H9 (cell line): ENCODE results near the gene SCUBE2. TPM values are rescaled to one million over a fixed set of nuclear protein-coding genes. Genes with fewer than 3 reads are reported as not detected.

Source experiments
- DNase-seq: peaks from one replicate; pipeline ENCODE4 v3.0.0-alpha.2; 2017
- H2AFZ ChIP-seq: one replicate; pipeline ENCODE4 v1.6.1; 2013; ENCODE audit warnings: mild to moderate bottlenecking, low read length, control low read depth, moderate library complexity
- H2AK5ac ChIP-seq: 2 replicates; pipeline ENCODE4 v1.6.1; 2013; ENCODE audit warnings: low read length, control low read depth, mixed read lengths; ENCODE audit not compliant: insufficient read length
- H2BK120ac ChIP-seq: one replicate; pipeline ENCODE4 v1.6.1; 2013; ENCODE audit warnings: low read depth, mild to moderate bottlenecking, low read length, control low read depth, inconsistent platforms; ENCODE audit not compliant: poor library complexity, severe bottlenecking
- H2BK12ac ChIP-seq: 2 replicates; pipeline ENCODE4 v1.6.1; 2013; ENCODE audit warnings: low read length, control low read depth, mixed read lengths, low read depth; ENCODE audit not compliant: insufficient read length
- H2BK15ac ChIP-seq: 2 replicates; pipeline ENCODE4 v1.6.1; 2013; ENCODE audit warnings: low read depth, low read length, control low read depth
- H2BK20ac ChIP-seq: one replicate; pipeline ENCODE4 v1.6.1; 2013; ENCODE audit warnings: low read depth, mild to moderate bottlenecking, low read length, control low read depth, inconsistent platforms; ENCODE audit not compliant: poor library complexity, severe bottlenecking
- H2BK5ac ChIP-seq: 2 replicates; pipeline ENCODE4 v1.6.1; 2013; ENCODE audit warnings: low read length, control low read depth, mixed read lengths; ENCODE audit not compliant: insufficient read length
- H3K14ac ChIP-seq: 2 replicates; pipeline ENCODE4 v1.6.1; 2013; ENCODE audit warnings: low read length, control low read depth; ENCODE audit not compliant: insufficient read depth
- H3K18ac ChIP-seq: 2 replicates; pipeline ENCODE4 v1.6.1; 2013; ENCODE audit warnings: low read depth, mild to moderate bottlenecking, mixed read lengths, low read length, control low read depth; ENCODE audit not compliant: insufficient read length
- H3K23ac ChIP-seq: 2 replicates; pipeline ENCODE4 v1.6.1; 2013; ENCODE audit warnings: low read length, control low read depth, mixed read lengths, low read depth; ENCODE audit not compliant: insufficient read length
- H3K23me2 ChIP-seq: 2 replicates; pipeline ENCODE4 v1.6.1; 2013; ENCODE audit warnings: low read depth, mild to moderate bottlenecking, mixed read lengths, low read length, control low read depth; ENCODE audit not compliant: insufficient read length, poor library complexity, severe bottlenecking
- H3K27ac ChIP-seq: 2 replicates; pipeline ENCODE4 v1.5.1; 2013; ENCODE audit warnings: low read length, control low read depth, mixed read lengths, low read depth; ENCODE audit not compliant: insufficient read length
- H3K27me3 ChIP-seq: 2 replicates; pipeline ENCODE4 v1.6.1; 2013; ENCODE audit warnings: low read length, control low read depth, inconsistent platforms; ENCODE audit not compliant: insufficient read depth
- H3K4ac ChIP-seq: 2 replicates; pipeline ENCODE4 v1.6.1; 2013; ENCODE audit warnings: low read depth, mild to moderate bottlenecking, control low read depth, inconsistent platforms, low read length, moderate library complexity
- H3K4me1 ChIP-seq: 2 replicates; pipeline ENCODE4 v1.6.1; 2013; ENCODE audit warnings: low read length, control low read depth, inconsistent platforms; ENCODE audit not compliant: insufficient read depth
- H3K4me2 ChIP-seq: 2 replicates; pipeline ENCODE4 v1.6.1; 2013; ENCODE audit warnings: low read length, control low read depth, mixed read lengths; ENCODE audit not compliant: insufficient read length, insufficient read depth
- H3K56ac ChIP-seq: 2 replicates; pipeline ENCODE4 v1.6.1; 2013; ENCODE audit warnings: low read depth, mild to moderate bottlenecking, mixed read lengths, low read length, control low read depth; ENCODE audit not compliant: insufficient read length
- H3K79me1 ChIP-seq: 2 replicates; pipeline ENCODE4 v1.6.1; 2013; ENCODE audit warnings: low read depth, mild to moderate bottlenecking, moderate library complexity, low read length, control low read depth, inconsistent platforms; ENCODE audit not compliant: insufficient read depth, poor library complexity, severe bottlenecking
- H3K79me2 ChIP-seq: 2 replicates; pipeline ENCODE4 v1.6.1; 2013; ENCODE audit warnings: low read length, control low read depth, inconsistent platforms; ENCODE audit not compliant: insufficient read depth
- H3K9ac ChIP-seq: 2 replicates; pipeline ENCODE4 v1.6.1; 2013; ENCODE audit warnings: low read length, control low read depth, mixed read lengths; ENCODE audit not compliant: insufficient read length; ENCODE audit errors: extremely low read depth
- H3K9me3 ChIP-seq: one replicate; pipeline ENCODE4 v1.6.1; 2013; ENCODE audit warnings: low read depth, low read length, inconsistent platforms; ENCODE audit not compliant: control insufficient read depth
- H3T11ph ChIP-seq: one replicate; pipeline ENCODE4 v1.6.1; 2013; ENCODE audit warnings: mild to moderate bottlenecking, low read length, control low read depth, inconsistent platforms
- H4K20me1 ChIP-seq: one replicate; pipeline ENCODE4 v1.6.1; 2013; ENCODE audit not compliant: control insufficient read depth, insufficient read length, insufficient read depth
- H4K5ac ChIP-seq: 2 replicates; pipeline ENCODE4 v1.6.1; 2013; ENCODE audit warnings: low read depth, mild to moderate bottlenecking, mixed read lengths, low read length, control low read depth; ENCODE audit not compliant: insufficient read length
- H4K8ac ChIP-seq: replicated peaks from 2 replicates; pipeline ENCODE4 v1.6.1; 2013; ENCODE audit warnings: low read length, control low read depth, mixed read lengths, low read depth; ENCODE audit not compliant: insufficient read length
- H4K91ac ChIP-seq: 2 replicates; pipeline ENCODE4 v1.6.1; 2013; ENCODE audit warnings: low read depth, mild to moderate bottlenecking, moderate library complexity, mixed read lengths, low read length, control low read depth; ENCODE audit not compliant: insufficient read length
- H3K27ac Mint-ChIP-seq, 3 experiments: 2 replicates in 2 of 3; 3 replicates in 1 of 3; pipeline ENCODE4 v1.8.0; 2020 to 2021; ENCODE audit warnings: mixed read lengths in 3 of 3, mild to moderate bottlenecking in 1 of 3, moderate library complexity in 1 of 3
- H3K27me3 Mint-ChIP-seq: 2 replicates; pipeline ENCODE4 v1.8.0; 2021; ENCODE audit warnings: low read depth, mild to moderate bottlenecking, moderate library complexity, mixed read lengths
- H3K36me3 Mint-ChIP-seq, 3 experiments: 2 replicates in 2 of 3; 3 replicates in 1 of 3; pipeline ENCODE4 v1.8.0; 2020 to 2021; ENCODE audit warnings: low read depth in 3 of 3, mixed read lengths in 3 of 3; ENCODE audit not compliant: insufficient read depth in 1 of 3
- H3K4me1 Mint-ChIP-seq, 2 experiments: 2 replicates each; pipeline ENCODE4 v1.8.0; 2020; ENCODE audit warnings: mixed read lengths in 2 of 2
- H3K4me3 Mint-ChIP-seq, 2 experiments: 2 replicates in 1 of 2; 3 replicates in 1 of 2; pipeline ENCODE4 v1.8.0; 2020 to 2021; ENCODE audit warnings: mild to moderate bottlenecking in 2 of 2, mixed read lengths in 2 of 2, moderate library complexity in 1 of 2
- H3K9me3 Mint-ChIP-seq, 2 experiments: 2 replicates in 1 of 2; 3 replicates in 1 of 2; pipeline ENCODE4 v1.8.0; 2020; ENCODE audit warnings: mild to moderate bottlenecking in 2 of 2, mixed read lengths in 2 of 2, moderate library complexity in 1 of 2
- CTCF ChIP-seq: fragments of 200-600 bp; sonication (generic); conservative IDR thresholded peaks from 3 replicates; pipeline ENCODE4 v1.8.0; 2021; ENCODE audit warnings: antibody characterized with exemption, mild to moderate bottlenecking
- WGBS: extraction: QIAGEN DNeasy Blood & Tissue Kit; methylation state at CpG from one replicate; pipeline ENCODE4 v1.1.7; 2013; ENCODE audit warnings: missing lambda C conversion rate, low lambda C conversion rate, mixed read lengths; ENCODE audit not compliant: insufficient read length; ENCODE audit errors: extremely low coverage; 5-methylcytosine and 5-hydroxymethylcytosine counted together
- total RNA-seq: library from RNA; stranded (reverse); gene quantifications from 2 replicates; pipeline ENCODE4 v1.2.1, GENCODE V29; 2021

Gene SCUBE2
- total RNA-seq, 1 experiment from 2014 or later = 1.6 TPM

- Histone ChIP-seq H3K27ac (no peak overlapping the region), H3K4me2 (no peak overlapping the region), H4K8ac (no peak overlapping the region), H2BK15ac (no peak overlapping the region), H2BK12ac (no peak overlapping the region), H2BK120ac (no peak overlapping the region), H3T11ph (no peak overlapping the region), H4K20me1 (no peaks in the 10 kb centered on the region), H3K27me3 (no peaks in the 10 kb centered on the region), H2AK5ac (no peak overlapping the region), H3K18ac (no peak overlapping the region), H3K23me2 (no peaks in the 10 kb centered on the region), H2BK5ac (no peak overlapping the region), H3K4ac (no peak overlapping the region), H3K79me2 (no peaks in the 10 kb centered on the region), H3K4me1 (no peaks in the 10 kb centered on the region), H2AFZ (no peak overlapping the region), H3K79me1 (no peaks in the 10 kb centered on the region), H3K9ac (no peak overlapping the region), H3K23ac (no peak overlapping the region), H2BK20ac (no peak overlapping the region), H3K56ac (no peak overlapping the region), H3K9me3 (no peaks in the 10 kb centered on the region), H3K14ac (no peak overlapping the region), H4K91ac (no peak overlapping the region), H4K5ac (no peak overlapping the region)
- Mint-ChIP-seq H3K4me1 (peaks cover 7% of the 10 kb centered on the region in 2 experiments), H3K27me3 (no peaks in the 10 kb centered on the region), H3K36me3 (no peaks in the 10 kb centered on the region), H3K27ac (no peak overlapping the region), H3K9me3 (no peaks in the 10 kb centered on the region), H3K4me3 (no peak overlapping the region)
- TF ChIP-seq CTCF = no peak
- WGBS = no CpG with 5 or more reads among the region's 9 CpGs
- no peak for DNase-seq
These were observed 68.3 kb downstream of the SCUBE2 start for GRCh38 chr11:9022961-9023680.
